ENCODE results near the gene SETBP1.

The SETBP1 gene

GRCh38 chr18:45102126-45102525 lies 421.4 kb downstream of the SETBP1 start:
- no peak for DNase-seq

GRCh38 chr18:45102863-45103262 lies 422.2 kb downstream of the SETBP1 start:
- DNase-seq, result no peak

GRCh38 chr18:45103319-45104048 lies 422.8 kb downstream of the SETBP1 start:
- no peak for DNase-seq

- DNase-seq, result no peak
Observed at GRCh38 chr18:45104049-45104395, 423.3 kb downstream of the SETBP1 start.

GRCh38 chr18:45106331-45106774 lies 425.7 kb downstream of the SETBP1 start:
- DNase-seq, result peak; percentile 98

- DNase-seq, result no peak
Observed at GRCh38 chr18:45107425-45107824, 426.7 kb downstream of the SETBP1 start.

GRCh38 chr18:45108754-45109153 lies 428.1 kb downstream of the SETBP1 start:
- DNase-seq, result no peak

GRCh38 chr18:45109271-45109670 lies 428.6 kb downstream of the SETBP1 start:
- DNase-seq, result no peak

GRCh38 chr18:45109706-45110105 lies 429.0 kb downstream of the SETBP1 start:
- DNase-seq, result no peak

- no peak for DNase-seq
Observed at GRCh38 chr18:45110577-45111501, 430.2 kb downstream of the SETBP1 start.

- DNase-seq, result no peak
Observed at GRCh38 chr18:45111502-45111848, 430.8 kb downstream of the SETBP1 start.

GRCh38 chr18:45112682-45113081 lies 432.0 kb downstream of the SETBP1 start:
- no peak for DNase-seq

- no peak for DNase-seq
Observed at GRCh38 chr18:45116116-45116515, 435.4 kb downstream of the SETBP1 start.

Measured in GF-D8 (cell line).